Panc1 (cell line): ENCODE results near the gene PCDHA10. TPM values are rescaled to one million over a fixed set of nuclear protein-coding genes. Genes with fewer than 3 reads are reported as not detected.
"Not testable (repeated sequence)": the region's sequence is repeated elsewhere in the genome, so short reads cannot be mapped to it uniquely, and the experiment has no call there.

Experiments
- ATAC-seq: fragments of 200-7000 bp; cut with Tn5 transposase; 2 replicates; pipeline ENCODE4 v1.9.1; 2020; ENCODE audit warnings: mild to moderate bottlenecking, moderate library complexity
- BruUV-seq: library from RNA; stranded (reverse); fragments of 400-500 nt; replicated peaks from 2 replicates; lab custom pipeline; 2021; lab: Mats Ljungman, UMichigan
- CTCF ChIA-PET: fragments of 300-600 bp; sonication (Branson Sonifier 250); formaldehyde crosslinking; loops from one replicate; lab custom pipeline; 2022; ENCODE audit warnings: antibody characterized with exemption; lab: Charles Lee
- POLR2A ChIA-PET: fragments of 300-600 bp; sonication (Branson Sonifier 250); formaldehyde crosslinking; loops from one replicate; lab custom pipeline; 2022; ENCODE audit warnings: antibody characterized with exemption; lab: Charles Lee
- DNase-seq: peaks from one replicate; pipeline ENCODE4 v3.0.0-alpha.2; 2010; ENCODE audit warnings: low read depth, low spot score
- H3K27ac ChIP-seq: 2 replicates; pipeline ENCODE4 v1.5.1; 2011; ENCODE audit warnings: mild to moderate bottlenecking, low read length, inconsistent platforms
- H3K27me3 ChIP-seq: fragments of 200-500 bp; sonication (Bioruptor generic); 2 replicates; pipeline ENCODE4 v1.6.0; 2014; ENCODE audit warnings: low read length, inconsistent platforms; ENCODE audit not compliant: control insufficient read depth, insufficient read depth
- H3K36me3 ChIP-seq: fragments of 200-500 bp; sonication (Bioruptor generic); 2 replicates; pipeline ENCODE4 v1.5.1; 2014; ENCODE audit warnings: inconsistent platforms, mild to moderate bottlenecking, low read length, moderate library complexity; ENCODE audit not compliant: control insufficient read depth, insufficient read depth
- H3K4me1 ChIP-seq: 2 replicates; pipeline ENCODE4 v1.5.1; 2011; ENCODE audit warnings: inconsistent platforms, mild to moderate bottlenecking, low read length, moderate library complexity; ENCODE audit not compliant: control insufficient read depth, insufficient read depth
- H3K4me3 ChIP-seq, 2 experiments: 2 replicates each; pipeline ENCODE4 v1.5.1; 2011 to 2012; ENCODE audit warnings: low read depth in 2 of 2, low read length in 2 of 2, mild to moderate bottlenecking in 2 of 2, inconsistent platforms in 1 of 2, moderate library complexity in 1 of 2
- H3K9me3 ChIP-seq: fragments of 200-500 bp; sonication (Bioruptor generic); 2 replicates; pipeline ENCODE4 v1.5.1; 2014; ENCODE audit warnings: low read depth, mild to moderate bottlenecking, inconsistent platforms, low read length, moderate library complexity; ENCODE audit not compliant: control insufficient read depth, insufficient read depth
- POLR2AphosphoS5 ChIP-seq: IDR thresholded peaks from 2 replicates; pipeline ENCODE4 v1.6.1; 2012; ENCODE audit warnings: mild to moderate bottlenecking, low read depth, low read length, moderate library complexity
- SIN3A ChIP-seq: IDR thresholded peaks from 2 replicates; pipeline ENCODE4 v1.6.1; 2012; ENCODE audit warnings: low read depth, mild to moderate bottlenecking, low read length, moderate library complexity, borderline replicate concordance; ENCODE audit not compliant: insufficient read depth
- TCF7L2 ChIP-seq: IDR thresholded peaks from 2 replicates; pipeline ENCODE4 v1.6.1; 2011; ENCODE audit warnings: mild to moderate bottlenecking, low read depth, low read length, inconsistent platforms
- in situ Hi-C: cut with HindIII; loops from 2 replicates; pipeline ENCODE4 v1.10.0; 2016; ENCODE audit warnings: low sequenced_read_pairs, low pct_unique_long_range_greater_than_20kb
- intact Hi-C: fragments of 100-400 bp; cut with micrococcal nuclease; formaldehyde crosslinking; loops from one replicate; pipeline ENCODE4 v1.10.0; 2022; ENCODE audit not compliant: unreplicated experiment
- total RNA-seq: library from RNA; stranded (reverse); gene quantifications from one replicate; pipeline ENCODE4 v1.2.1, GENCODE V29; 2021; ENCODE audit not compliant: unreplicated experiment
- TF ChIP-seq, protein P1 (sequence below): fragments of 450-650 bp; IDR thresholded peaks from 2 replicates; pipeline ENCODE4 v1.5.1; 2017; ENCODE audit warnings: mild to moderate bottlenecking
- TF ChIP-seq, protein P2 (sequence below), 2 experiments: IDR thresholded peaks; 2 replicates each; pipeline ENCODE4 v1.6.1; 2011 to 2012; ENCODE audit warnings: low read depth in 2 of 2, control low read depth in 1 of 2, low read length in 1 of 2, mild to moderate bottlenecking in 1 of 2, moderate library complexity in 1 of 2; ENCODE audit not compliant: insufficient read depth in 1 of 2

PCDHA10 gene
- total RNA-seq, 1 experiment from 2014 or later: 0.33 TPM

GRCh38 chr5:140822281-140822629 is 33.4 kb upstream of the PCDHA10 start:
- in situ Hi-C loops: no loop called here
- H3K27ac ChIP-seq: no peak overlapping the region
- no peak overlapping the region for H3K4me3 ChIP-seq
- no TSS peak for BruUV-seq
- TF ChIP-seq, protein P1, sequence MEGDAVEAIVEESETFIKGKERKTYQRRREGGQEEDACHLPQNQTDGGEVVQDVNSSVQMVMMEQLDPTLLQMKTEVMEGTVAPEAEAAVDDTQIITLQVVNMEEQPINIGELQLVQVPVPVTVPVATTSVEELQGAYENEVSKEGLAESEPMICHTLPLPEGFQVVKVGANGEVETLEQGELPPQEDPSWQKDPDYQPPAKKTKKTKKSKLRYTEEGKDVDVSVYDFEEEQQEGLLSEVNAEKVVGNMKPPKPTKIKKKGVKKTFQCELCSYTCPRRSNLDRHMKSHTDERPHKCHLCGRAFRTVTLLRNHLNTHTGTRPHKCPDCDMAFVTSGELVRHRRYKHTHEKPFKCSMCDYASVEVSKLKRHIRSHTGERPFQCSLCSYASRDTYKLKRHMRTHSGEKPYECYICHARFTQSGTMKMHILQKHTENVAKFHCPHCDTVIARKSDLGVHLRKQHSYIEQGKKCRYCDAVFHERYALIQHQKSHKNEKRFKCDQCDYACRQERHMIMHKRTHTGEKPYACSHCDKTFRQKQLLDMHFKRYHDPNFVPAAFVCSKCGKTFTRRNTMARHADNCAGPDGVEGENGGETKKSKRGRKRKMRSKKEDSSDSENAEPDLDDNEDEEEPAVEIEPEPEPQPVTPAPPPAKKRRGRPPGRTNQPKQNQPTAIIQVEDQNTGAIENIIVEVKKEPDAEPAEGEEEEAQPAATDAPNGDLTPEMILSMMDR: peak; percentile 20; the same call in 1 of the 2 replicates
- TF ChIP-seq, protein P2, sequence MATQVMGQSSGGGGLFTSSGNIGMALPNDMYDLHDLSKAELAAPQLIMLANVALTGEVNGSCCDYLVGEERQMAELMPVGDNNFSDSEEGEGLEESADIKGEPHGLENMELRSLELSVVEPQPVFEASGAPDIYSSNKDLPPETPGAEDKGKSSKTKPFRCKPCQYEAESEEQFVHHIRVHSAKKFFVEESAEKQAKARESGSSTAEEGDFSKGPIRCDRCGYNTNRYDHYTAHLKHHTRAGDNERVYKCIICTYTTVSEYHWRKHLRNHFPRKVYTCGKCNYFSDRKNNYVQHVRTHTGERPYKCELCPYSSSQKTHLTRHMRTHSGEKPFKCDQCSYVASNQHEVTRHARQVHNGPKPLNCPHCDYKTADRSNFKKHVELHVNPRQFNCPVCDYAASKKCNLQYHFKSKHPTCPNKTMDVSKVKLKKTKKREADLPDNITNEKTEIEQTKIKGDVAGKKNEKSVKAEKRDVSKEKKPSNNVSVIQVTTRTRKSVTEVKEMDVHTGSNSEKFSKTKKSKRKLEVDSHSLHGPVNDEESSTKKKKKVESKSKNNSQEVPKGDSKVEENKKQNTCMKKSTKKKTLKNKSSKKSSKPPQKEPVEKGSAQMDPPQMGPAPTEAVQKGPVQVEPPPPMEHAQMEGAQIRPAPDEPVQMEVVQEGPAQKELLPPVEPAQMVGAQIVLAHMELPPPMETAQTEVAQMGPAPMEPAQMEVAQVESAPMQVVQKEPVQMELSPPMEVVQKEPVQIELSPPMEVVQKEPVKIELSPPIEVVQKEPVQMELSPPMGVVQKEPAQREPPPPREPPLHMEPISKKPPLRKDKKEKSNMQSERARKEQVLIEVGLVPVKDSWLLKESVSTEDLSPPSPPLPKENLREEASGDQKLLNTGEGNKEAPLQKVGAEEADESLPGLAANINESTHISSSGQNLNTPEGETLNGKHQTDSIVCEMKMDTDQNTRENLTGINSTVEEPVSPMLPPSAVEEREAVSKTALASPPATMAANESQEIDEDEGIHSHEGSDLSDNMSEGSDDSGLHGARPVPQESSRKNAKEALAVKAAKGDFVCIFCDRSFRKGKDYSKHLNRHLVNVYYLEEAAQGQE (IDR thresholded peaks at IDR 0.05; ENCODE audit: insufficient read depth in 1 of 2, low read depth in 2 of 2, low read length in 1 of 2): no peak
- H3K4me1 ChIP-seq: no peaks in the 10 kb centered on the region
- intact Hi-C loops: no loop called here
- H3K27me3 ChIP-seq: no peaks in the 10 kb centered on the region
- no peak for ATAC-seq
- no peaks in the 10 kb centered on the region for H3K36me3 ChIP-seq
- DNase-seq: no peak
- CTCF ChIA-PET: no interaction called here
- 0 out of 2 replicates have a peak, but pooled peaks cover 6% of the 10 kb centered on the region for H3K9me3 ChIP-seq
- POLR2A ChIA-PET: no interaction called here

DNA sequence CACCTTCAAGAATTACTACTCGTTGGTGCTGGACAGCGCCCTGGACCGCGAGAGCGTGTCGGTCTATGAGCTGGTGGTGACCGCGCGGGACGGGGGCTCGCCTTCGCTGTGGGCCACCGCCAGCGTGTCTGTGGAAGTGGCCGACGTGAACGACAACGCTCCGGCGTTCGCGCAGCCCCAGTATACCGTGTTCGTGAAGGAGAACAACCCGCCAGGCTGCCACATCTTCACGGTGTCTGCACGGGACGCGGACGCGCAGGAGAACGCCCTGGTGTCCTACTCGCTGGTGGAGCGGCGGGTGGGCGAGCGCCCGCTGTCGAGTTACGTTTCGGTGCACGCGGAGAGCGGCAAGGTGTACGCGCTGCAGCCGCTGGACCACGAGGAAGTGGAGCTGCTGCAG is 32.7 kb upstream of the PCDHA10 start:
- in situ Hi-C loops, H3K36me3 ChIP-seq, H3K4me3 ChIP-seq, intact Hi-C loops, H3K4me1 ChIP-seq, CTCF ChIA-PET, H3K27ac ChIP-seq, ATAC-seq, H3K9me3 ChIP-seq, POLR2A ChIA-PET, H3K27me3 ChIP-seq, DNase-seq, BruUV-seq: not testable (repeated sequence)

GRCh38 chr5:140823475-140823874 is 32.2 kb upstream of the PCDHA10 start:
- H3K9me3 ChIP-seq: 0 out of 2 replicates have a peak, but pooled peaks cover 6% of the 10 kb centered on the region
- no peak for DNase-seq

More at GRCh38 chr5:140823475-140823874, 32.2 kb upstream of the PCDHA10 start:
- no peaks in the 10 kb centered on the region for H3K4me1 ChIP-seq
- in situ Hi-C loops (no loop called here), intact Hi-C loops (no loop called here)
- no TSS peak for BruUV-seq
- H3K27me3 ChIP-seq: no peaks in the 10 kb centered on the region
- TF ChIP-seq POLR2AphosphoS5: no peak
- TF ChIP-seq, protein P1: no peak
- no peak for TF ChIP-seq TCF7L2
- TF ChIP-seq SIN3A: no peak
- TF ChIP-seq, protein P2 (IDR thresholded peaks at IDR 0.05; ENCODE audit: insufficient read depth in 1 of 2, low read depth in 2 of 2, low read length in 1 of 2): no peak
- no peaks in the 10 kb centered on the region for H3K36me3 ChIP-seq
- no peak for ATAC-seq
- POLR2A ChIA-PET: no interaction called here
- no peak overlapping the region for H3K4me3 ChIP-seq
- CTCF ChIA-PET: no interaction called here
- no peak overlapping the region for H3K27ac ChIP-seq
